ENCODE results near the gene SLC35G6.

DNA sequence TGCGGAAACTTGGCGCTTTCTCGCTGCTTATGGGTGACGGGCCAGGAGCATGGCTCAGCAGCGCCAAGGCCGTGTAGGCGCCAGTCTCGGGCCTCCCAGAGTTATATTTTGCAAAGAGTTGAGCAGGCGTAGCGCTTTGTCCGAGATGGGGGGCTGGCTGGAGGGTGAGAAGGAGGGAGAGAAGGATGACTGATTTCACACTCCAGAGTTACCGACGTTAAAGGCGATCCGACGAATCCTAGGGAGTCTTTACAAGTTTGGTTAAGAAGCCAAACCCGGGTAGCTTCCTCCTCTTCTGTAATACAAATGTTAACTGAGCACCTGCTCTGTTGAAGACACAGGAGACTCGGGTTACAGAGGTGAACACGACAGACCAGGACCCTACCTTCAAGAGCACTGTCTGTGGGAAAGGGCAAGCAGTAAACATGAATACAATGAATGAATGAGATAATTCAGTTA, 3.7 kb downstream of the SLC35G6 start:
- no peak for TF ChIP-seq POLR2A (IDR thresholded peaks at IDR 0.05)
- TF ChIP-seq, protein P1, sequence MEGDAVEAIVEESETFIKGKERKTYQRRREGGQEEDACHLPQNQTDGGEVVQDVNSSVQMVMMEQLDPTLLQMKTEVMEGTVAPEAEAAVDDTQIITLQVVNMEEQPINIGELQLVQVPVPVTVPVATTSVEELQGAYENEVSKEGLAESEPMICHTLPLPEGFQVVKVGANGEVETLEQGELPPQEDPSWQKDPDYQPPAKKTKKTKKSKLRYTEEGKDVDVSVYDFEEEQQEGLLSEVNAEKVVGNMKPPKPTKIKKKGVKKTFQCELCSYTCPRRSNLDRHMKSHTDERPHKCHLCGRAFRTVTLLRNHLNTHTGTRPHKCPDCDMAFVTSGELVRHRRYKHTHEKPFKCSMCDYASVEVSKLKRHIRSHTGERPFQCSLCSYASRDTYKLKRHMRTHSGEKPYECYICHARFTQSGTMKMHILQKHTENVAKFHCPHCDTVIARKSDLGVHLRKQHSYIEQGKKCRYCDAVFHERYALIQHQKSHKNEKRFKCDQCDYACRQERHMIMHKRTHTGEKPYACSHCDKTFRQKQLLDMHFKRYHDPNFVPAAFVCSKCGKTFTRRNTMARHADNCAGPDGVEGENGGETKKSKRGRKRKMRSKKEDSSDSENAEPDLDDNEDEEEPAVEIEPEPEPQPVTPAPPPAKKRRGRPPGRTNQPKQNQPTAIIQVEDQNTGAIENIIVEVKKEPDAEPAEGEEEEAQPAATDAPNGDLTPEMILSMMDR (IDR thresholded peaks at IDR 0.05) = peak in 2 of 4 experiments; percentile 1 to 22

Data from prostate gland (tissue), 2 donors.